Fibroblast of gingiva (primary cell): ENCODE data around the gene CEP131.

Experiments used
- DNase-seq: peaks from one replicate; pipeline ENCODE4 v3.0.0-alpha.2; 2011; ENCODE audit warnings: low read depth

CEP131 gene

DNA sequence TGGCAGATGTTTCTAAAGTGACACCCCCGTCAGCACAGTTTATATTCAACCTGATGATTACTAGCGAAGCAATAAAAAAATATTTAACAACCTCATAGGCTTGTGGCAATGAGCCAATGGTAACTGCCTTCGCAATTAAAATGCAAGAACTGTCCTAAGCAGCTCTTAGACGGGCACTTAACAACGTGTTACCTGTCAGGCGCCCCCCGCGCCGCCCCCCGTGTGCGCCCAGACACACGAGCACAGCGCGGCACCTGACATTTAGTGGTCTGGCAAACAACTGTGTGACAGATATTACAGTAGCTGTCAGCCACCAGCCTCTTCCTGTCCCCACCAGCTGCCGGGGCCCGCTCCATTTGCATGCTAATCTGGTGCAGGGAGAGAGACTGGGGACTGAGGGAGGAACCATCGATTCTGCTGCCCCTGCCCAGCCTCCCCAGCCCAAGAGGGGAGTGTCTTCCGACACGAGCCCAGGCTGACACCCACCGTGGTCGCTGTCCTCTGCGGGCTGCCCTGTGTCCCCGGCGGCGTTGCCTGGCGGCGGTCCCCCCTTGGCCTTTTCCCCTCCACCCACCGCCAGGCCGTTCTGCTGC lies 29.0 kb upstream of the CEP131 start:
- DNase-seq, result no peak

DNA sequence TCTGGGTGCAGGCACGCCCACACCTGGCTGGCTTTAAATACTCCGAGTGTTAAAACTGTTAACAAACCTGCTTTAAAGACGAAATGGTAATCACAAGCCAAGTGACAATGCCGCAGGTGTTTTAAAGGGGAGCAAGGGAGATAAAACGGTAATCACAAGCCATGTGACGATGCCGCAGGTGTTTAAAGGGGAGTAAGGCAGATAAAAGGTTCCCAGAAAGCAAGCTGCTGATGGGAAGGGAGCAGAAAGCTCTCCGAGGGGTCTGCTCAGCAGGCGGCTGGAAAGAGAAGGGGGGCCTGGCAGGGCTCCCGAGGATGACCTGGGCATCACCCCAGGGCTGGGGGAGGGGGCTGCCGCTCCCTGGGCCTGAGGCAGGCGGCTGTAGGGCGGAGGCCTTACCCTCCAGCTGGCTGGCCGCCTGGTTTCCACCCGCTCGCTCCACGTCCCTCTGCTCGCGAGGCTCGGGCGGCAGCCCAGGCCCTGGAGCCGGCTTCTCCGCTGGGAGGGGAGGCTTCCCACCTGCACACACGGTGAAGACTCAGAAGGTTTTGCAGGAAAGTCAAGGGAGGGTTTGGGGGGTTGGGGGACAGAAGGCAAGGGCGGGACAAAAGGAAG lies 28.4 kb upstream of the CEP131 start:
- DNase-seq, result no peak

DNA sequence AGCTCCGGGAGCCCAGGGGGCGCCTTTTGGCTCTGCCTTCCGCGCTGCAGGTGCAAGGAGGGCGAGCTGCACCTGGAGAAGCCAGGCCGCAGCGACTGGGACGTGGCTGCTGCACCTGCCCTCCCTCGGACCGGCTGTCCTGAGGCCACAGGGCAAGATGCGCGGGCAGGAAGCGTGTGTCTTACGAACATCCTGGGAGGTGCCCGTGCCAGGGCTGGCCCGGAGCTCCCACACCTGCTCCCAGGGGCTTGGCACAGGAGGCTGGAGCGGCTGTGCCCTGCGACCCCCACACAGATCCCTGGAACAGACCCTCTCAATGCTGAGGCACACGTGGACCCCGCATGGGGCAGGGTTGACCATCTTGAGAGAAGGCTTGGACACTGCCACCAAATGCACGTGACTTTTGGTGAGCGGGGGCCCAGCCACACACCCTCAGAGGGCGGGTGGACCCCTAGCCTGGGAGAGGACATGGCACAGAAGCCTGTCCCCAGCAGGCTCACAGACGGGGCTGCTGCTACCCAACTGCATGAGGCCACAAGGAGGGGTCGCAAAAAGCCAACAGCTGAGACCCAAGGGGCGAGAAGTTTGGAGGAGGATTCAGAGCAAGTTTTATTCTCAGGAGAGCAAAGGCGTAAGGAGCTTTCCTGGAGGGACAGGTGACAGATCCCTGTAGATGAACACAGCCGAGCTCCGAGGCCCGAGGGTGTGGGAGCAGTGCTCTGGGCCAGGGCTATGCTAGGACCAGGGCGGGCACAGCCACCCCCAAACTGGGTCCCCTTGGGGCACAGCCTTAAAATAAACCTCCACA lies 27.7 kb upstream of the CEP131 start:
- no peak for DNase-seq

DNA sequence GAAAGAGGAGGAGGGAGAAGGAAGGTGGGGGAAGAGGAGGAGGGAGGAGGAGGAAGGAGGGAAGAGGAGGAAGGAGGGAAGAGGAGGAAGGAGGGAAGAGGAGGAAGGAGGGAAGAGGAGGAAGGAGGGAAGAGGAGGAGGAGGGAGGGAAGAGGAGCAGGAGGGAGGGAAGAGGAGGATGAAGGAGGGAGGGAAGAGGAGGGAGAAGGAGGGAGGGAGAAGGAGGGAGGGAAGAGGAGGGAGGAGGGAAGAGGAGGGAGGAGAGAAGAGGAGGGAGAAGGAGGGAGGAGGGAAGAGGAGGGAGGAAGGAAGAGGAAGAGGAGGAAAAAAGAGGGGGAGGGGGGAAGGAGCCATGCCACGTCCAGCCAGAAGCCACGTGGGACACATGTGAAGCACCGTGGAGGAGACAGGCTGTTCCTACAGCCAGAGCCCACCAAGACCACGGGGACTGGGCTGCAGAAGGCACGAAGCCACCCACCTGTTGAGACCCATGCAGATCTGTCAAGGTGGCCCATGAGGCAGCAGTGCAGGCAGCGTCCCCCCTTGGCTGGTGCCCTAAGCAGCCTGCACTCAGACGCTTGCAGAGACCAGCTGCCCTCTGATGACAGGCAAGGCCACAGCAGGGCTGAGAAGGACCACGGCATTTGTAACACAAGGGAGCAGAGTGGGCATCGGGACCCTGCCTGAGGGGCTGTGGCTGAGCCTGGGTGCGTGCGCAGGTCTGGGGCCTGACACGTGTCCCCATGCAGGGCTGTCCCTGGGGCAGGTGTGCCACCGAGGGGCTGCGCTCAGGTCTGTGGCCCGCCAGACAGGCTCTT lies 26.7 kb upstream of the CEP131 start:
- no peak for DNase-seq

DNA sequence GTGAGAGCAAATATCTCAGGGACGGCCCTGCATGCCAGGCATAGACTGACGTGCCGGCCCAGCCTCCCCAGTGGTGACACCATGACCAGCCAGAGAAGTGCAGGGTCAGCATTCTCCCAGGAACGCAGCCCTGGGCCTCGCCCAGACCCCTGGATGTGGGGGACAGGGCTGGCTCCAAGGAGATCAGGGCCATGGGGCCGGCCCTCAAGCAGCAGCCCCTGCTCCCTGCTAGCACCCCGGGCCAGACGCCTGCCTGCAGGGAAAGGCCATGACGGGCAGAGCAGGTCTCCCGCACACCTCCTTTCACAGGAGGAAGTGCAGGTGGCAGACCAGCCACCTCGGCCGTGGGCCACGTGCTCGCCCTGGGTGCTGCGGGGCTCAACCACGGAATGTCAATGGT lies 25.9 kb upstream of the CEP131 start:
- no peak for DNase-seq

DNA sequence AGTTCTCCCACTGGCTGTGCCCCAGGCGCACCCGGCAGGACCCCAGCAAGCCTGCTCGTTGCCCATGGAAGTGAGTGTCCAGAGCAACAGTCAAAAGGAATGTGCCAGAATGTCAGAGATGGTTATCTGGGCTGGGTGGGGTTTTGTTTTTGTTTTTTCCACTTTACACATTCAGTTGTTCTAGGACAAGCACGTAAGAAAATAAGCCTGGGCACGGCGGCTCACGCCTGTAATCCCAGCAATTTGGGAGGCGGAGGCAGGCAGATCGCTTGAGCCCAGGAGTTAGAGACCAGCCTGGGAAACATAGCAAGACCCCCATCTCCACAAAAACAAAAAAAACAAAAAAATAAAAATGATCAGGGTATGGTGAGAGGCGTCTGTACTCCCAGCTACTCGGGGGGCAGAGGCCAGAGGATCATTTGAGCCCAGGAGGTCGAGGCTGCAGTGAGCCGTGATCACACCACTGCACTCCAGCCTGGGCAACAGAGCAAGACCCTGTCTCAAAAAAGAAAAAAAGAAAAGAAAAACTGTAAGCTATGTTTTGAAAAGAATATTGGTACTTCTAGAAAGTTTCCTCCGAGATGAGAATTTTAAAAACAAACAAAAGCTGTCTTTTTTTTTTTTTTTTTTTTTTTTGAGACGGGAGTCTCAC lies 24.7 kb upstream of the CEP131 start:
- no peak for DNase-seq

DNA sequence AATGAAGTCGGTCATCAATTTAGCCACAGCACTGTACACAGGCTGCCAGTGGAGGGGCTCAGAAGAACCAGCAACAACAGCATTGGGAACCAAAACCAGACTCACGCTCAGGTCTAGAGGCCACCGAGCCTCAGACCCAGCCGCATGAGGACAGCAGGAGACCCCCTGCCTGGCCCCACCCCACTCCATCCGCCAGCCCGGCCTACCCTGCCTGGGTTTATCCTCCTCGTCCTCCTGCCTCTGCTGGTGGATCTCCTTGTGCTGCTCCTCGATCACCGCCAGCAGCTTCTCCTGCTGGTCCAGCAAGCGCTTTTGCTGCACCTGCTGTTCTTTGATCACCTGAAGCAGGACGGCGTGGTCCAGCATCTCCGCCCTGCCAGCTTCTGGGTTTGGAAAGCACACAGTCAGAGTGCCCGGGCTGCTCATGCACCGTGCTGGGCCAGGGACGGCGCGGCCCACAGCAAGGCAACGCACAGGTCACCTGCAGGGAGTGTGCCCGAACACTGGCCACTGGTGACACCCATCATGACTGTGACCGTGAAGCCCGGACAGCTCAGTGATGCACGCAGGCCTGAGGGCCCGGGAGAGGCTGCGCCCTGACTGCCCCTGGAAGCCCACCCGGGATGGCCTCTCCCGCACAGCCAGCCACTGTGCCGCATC lies 24.0 kb upstream of the CEP131 start:
- no peak for DNase-seq

DNA sequence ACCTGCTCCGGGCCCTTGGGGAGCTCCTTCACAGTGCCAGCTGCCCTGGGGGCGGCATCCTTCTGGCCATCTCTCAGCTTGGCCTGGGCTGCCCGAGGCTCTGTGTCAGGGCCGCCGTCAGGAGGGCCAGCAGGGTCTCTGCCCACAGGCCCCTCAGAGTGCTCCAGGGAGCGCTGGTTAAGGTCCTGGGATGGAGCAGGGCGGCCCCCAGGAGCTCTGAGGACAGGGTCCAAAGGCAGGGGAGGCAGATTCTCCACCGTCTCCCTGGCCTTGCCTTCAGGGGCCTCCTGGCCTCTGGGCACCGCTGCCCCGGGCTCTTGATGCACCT lies 23.5 kb upstream of the CEP131 start:
- no peak for DNase-seq

DNA sequence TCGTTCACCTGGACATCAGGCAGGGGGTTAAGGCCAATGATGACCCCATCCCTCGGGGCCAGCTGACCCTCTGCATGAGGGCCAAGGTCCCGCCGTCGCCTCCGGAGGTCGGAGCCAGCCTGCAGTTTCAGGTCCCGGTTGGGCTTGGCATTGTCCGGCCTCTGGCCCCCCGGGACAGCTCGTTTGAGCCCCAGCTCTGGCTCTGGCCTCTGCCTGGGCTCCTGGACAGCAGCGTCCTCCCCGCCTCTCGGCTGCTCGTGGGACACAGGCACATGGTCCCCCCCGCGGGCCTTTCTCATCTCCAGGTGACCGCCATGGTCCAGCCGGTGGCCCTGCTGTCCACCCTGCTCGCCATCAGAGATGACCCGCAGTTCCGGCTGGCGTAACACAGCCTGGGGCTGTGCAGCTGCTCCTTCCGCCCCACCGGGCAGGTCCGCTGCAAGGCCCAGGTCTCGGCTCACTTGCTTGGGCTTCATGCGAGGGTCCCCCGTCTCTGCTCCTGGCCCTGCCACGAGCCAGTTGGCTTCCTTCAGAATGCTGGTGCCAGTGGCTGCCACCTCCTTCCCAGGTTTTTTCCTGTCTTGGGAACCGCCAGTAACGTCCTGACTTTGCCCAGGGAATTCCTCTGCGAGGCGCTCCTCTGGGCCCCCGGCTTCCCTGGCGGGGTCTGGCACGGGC lies 23.0 kb upstream of the CEP131 start:
- no peak for DNase-seq

DNA sequence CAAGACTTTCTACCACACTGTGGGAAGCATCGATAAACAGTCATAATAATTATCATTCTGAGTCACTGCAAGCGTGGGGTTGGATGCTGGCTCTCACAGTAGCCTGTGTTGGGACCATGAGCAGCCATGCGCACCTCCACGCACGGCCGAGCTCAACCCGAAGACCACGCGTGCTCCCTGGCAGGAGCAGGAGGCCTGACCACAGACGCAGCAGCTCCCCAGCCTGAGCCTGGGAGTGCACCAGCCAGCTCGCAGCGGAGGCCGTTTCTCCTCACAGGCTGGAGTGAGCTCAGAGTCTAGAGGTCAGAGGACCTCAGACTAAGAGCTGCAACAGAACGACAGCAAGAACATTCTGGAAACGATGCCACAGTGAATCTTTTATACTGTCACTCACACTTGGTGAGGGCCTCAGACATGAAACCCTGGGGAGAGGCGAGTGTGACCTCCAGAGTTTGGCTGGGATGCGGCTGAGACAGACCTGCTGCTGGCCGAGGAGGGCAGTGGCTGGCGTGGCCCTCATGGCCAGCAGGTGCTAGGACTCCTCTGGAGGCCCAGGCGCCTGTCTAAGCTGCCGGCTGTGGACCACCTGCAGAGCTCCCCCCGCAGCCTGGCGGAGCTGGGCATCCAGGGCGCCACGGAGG lies 22.4 kb upstream of the CEP131 start:
- no peak for DNase-seq

DNA sequence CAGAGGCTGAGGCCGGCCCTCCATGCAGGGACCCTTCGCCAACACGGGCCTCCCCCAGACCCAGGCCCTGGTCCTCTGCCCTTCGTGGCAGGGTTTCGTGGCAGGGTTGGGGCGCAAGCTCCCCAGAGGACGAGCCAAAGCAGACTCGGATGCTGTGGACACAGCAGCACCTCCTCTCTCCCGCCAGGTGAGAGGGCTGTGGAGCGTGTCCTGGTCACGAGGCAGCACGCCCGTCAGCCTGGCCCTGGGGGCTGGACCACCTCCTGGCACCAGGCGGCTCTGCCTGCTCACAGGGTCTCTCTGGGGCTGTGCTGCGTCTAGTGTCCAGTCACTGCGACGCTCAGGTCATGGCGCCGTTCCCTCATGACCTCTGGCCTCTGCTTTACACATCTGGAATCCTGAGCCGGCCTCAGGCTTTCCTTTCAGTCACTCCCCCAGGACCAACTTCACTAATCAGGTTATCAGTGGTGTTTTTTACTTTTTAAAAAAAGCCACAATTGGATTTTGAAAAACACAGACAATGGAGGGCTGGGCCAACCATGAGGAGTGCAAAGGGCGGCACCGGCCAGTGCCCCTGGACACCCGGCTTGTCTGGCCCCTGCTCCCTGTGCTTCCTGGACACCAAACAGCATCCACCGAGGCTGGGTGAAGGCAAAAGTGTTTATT lies 21.7 kb upstream of the CEP131 start:
- DNase-seq, result no peak

DNA sequence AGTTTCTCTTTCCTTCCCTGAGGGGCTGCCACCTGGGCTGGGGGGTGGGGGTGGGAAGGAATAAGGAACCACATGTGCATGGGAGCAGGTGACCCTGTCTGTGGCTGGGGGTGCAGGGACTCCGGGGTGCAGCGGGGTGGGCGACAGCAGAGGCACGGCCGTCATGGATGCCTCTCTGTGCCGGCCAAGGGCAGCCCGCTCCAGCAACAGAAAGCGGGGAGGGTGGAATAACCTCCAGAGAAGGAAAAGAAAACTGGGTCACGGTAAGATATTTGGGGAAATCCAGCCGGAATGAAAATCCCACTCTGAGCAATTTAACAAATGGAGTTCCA lies 20.5 kb upstream of the CEP131 start:
- no peak for DNase-seq

DNA sequence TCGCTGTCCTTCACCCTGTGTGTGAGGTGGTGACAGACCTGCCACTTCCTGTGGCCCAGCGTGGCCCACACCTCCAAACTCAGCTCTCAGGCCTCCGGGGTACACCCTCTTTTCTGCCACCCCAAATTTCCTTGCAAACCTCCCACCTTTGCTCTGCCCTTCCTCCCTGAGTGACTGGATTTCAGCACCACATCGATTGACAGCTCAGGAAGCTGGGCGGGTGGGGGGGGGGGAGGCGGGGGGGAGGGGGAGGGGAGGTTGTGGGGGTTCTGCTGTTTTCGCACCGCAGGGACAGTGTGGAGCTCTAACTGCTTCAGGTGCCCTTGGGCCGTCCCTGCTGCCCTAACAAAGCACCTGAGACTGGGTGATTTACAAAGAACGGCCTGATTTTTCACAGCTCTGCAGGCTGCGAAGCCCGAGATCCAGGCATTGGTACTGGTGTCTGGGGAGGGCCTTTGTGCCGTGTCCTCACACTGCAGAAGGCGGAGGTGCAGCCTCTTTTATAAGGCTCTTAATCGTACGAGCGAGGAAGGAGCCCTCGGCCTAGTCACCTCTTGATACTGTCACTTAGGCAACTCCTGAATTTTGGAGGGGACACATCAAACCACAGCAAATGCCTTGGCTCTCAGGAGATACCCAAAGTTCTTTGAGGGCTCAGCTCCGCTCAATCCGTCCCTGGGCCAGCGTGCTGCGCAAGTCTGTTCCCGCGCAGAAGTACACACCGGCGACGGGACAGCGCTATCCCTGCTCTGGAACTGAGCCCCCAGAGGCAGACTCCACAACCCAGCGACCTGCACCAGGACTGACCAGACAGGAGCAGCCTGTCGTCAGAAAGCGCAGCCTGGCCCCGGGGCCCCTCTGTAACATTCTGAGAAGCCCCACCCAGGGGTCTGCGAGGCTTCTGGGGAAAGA lies 19.9 kb upstream of the CEP131 start:
- DNase-seq, result no peak

DNA sequence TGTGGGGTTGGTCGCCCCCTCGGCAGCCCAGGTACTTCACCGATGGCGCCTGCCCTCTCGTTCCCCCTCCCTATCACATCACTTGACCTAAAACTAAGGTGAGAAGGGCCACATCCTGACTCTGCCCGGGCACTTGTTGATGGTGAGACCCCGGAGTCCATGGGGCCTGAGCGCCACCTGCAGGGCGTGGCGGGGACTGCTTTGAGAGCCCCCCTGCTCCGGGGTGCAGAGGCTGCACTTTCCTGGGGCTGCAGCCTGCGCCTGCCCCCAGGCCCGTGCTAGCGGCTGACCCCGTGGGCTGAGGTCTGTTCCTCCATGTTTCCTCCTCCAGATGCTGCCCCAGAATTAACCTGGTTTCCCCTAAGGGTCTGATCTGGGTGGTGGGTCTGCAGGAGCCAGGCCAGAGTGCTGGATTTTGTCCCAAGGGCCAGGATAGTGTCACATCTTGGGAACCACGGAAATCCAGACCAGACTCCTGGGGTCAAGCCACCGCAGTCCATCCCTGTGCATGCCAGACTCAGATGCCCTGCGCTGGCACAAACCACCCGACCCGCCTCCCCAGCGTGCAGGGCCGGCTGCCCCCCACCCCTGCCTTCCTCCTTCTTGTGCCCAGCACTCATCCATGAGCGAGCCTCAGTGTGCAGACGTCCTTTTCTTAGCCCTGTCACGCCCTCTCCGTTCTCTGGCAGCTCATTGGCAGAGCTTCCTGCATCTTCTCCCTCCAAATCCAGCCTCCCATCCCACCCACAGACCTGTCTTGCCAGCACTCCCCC lies 19.1 kb upstream of the CEP131 start:
- DNase-seq, result no peak

DNA sequence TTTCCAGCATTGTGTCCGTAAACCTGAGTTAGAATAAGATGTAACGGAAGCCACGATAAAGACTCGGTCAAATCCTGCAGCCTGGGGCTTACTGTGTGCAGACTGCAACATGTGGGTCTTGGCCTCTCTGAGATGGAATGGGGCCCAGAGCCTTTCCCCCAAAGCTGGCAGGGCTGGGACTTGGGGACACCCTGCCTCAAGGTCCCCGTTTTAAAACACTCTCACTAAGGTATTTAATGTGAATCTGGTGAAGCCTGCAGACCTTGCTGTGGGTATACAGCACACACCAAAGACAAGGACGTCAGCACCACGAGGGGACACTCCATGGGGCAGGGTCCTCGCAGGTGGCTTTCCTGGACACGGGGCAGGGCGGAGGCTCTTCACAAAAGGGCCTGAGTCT lies 18.4 kb upstream of the CEP131 start:
- DNase-seq, result no peak

DNA sequence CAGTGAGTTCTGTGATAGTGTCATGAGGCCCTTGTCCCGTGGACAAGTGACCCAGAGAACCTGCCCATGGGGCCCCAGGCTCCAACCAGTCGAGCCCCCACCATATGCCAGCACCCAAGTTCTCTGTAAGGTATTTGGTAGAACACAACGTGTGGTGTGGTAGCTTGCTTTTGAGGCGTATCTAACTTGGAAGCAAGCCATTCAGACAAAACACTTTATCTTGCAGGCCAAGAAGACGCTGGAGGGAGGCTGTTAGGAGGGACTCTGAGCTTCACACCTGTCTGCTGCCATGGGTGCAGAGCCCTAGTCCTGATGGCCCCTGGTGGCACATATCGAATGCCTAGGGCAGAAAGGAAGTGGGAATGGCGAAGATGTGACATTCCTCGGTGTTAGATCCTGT lies 18.0 kb upstream of the CEP131 start:
- no peak for DNase-seq

DNA sequence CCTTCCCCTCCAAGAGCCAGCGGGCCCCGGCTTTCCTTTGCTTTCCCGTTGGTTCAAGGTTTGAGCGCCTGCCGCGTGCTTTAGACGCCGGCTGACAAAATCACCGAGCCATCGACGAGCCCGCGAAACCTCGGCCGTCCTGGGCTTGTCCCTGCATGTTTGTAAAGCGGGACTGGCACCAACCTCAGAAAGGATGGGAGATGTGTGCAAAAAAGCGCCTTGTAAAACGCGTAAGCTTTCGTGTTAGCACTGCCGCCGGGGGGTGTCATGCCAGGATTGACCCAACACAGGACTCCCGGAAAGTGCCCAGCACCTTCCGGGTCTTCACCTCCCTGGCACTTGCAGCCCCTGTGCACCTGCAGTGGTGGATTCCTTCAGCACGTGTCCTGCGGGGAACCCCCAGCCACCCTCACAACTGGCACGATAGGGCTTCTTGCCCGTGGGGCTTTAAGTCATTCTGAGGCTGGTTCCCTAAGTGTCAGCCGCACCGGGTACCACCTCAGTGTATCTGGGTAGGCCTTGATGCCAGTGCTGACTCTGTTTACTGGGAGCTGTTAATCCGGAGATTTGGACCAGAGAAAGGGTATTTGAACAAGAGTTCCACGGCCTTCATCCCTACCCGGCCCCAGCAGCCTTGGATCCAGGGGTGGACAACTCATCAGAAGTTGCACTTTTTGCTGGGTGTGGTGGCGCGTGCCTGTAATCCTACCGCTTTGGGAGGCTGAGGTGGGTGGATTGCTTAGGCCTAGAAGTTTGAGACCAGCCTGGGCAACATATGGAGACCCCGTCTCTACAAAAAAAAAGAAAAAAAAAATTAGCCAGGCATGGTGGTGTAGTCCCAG lies 17.2 kb upstream of the CEP131 start:
- no peak for DNase-seq
